ENCODE results near the gene ZNF362. TPM values are rescaled to one million over a fixed set of nuclear protein-coding genes. Genes with fewer than 3 reads are reported as not detected.
A peak's percentile ranks its signal among the peaks of the same experiment; 100 is the strongest.

The ZNF362 gene
- total RNA-seq, 1 donor from 2014 or later = 24.6 TPM

GRCh38 chr1:33295450-33296081 is 39.3 kb downstream of the ZNF362 start:
- no peaks in the 10 kb centered on the region for H3K27me3 ChIP-seq
- DNase-seq (ENCODE audit: extremely low spot score in 2 of 2) = no peak
- intact Hi-C loops (cut with DNase I) = loop anchor here (5.0 kb wide), 1 partner anchor 72 kb away; no protein-coding TSS in a partner anchor
- TF ChIP-seq POLR2A (IDR thresholded peaks at IDR 0.05) = no peak
- TF ChIP-seq POLR2AphosphoS5 (IDR thresholded peaks at IDR 0.05; ENCODE audit: insufficient read depth in 1 of 2, low read depth in 1 of 2) = peak in 1 of 2 donors; percentile 37
- peak; percentile 98 for TF ChIP-seq CTCF (IDR thresholded peaks at IDR 0.05)
- peaks cover 30% of the 10 kb centered on the region for H3K4me1 ChIP-seq
- H3K27ac ChIP-seq = peak overlapping the region; percentile 43
- no peaks in the 10 kb centered on the region for H3K9me3 ChIP-seq
- H3K4me3 ChIP-seq = no peak overlapping the region
- H3K36me3 ChIP-seq = peaks cover 0 to 38% of the 10 kb centered on the region in 2 donors

- Histone ChIP-seq H3K4me1 (peaks cover 34% of the 10 kb centered on the region), H3K27ac (peak overlapping the region; percentile 43), H3K27me3 (no peaks in the 10 kb centered on the region), H3K4me3 (no peak overlapping the region), H3K36me3 (peaks cover 0 to 38% of the 10 kb centered on the region in 2 donors), H3K9me3 (no peaks in the 10 kb centered on the region)
- DNase-seq (ENCODE audit: extremely low spot score in 2 of 2) = no peak
- intact Hi-C loops (cut with DNase I) = loop anchor here (5.0 kb wide), 1 partner anchor 71 kb away; no protein-coding TSS in a partner anchor
- TF ChIP-seq CTCF (IDR thresholded peaks at IDR 0.05) (no peak), POLR2AphosphoS5 (IDR thresholded peaks at IDR 0.05; ENCODE audit: insufficient read depth in 1 of 2, low read depth in 1 of 2) (no peak), POLR2A (IDR thresholded peaks at IDR 0.05) (no peak)
Observed at GRCh38 chr1:33296082-33296458, 39.8 kb downstream of the ZNF362 start.

- peaks cover 39% of the 10 kb centered on the region for H3K4me1 ChIP-seq
Observed at GRCh38 chr1:33296824-33297223, 40.5 kb downstream of the ZNF362 start.

GRCh38 chr1:33297911-33298622 is 41.8 kb downstream of the ZNF362 start:
- no peak for TF ChIP-seq POLR2A (IDR thresholded peaks at IDR 0.05)
- no peak for TF ChIP-seq CTCF (IDR thresholded peaks at IDR 0.05)
- TF ChIP-seq POLR2AphosphoS5 (IDR thresholded peaks at IDR 0.05; ENCODE audit: insufficient read depth in 1 of 2, low read depth in 1 of 2) = no peak
- no peak overlapping the region for H3K27ac ChIP-seq
- H3K4me1 ChIP-seq = peaks cover 36% of the 10 kb centered on the region
- H3K9me3 ChIP-seq = no peaks in the 10 kb centered on the region
- H3K4me3 ChIP-seq = no peak overlapping the region
- no peaks in the 10 kb centered on the region for H3K27me3 ChIP-seq
- no peak for DNase-seq (ENCODE audit: extremely low spot score in 2 of 2)
- intact Hi-C loops (cut with DNase I) = loop anchor here (5.0 kb wide), 1 partner anchor 69 kb away; no protein-coding TSS in a partner anchor
- peaks cover 0 to 38% of the 10 kb centered on the region in 2 donors for H3K36me3 ChIP-seq

More at GRCh38 chr1:33296824-33297223, 40.5 kb downstream of the ZNF362 start:
- peaks cover 0 to 38% of the 10 kb centered on the region in 2 donors for H3K36me3 ChIP-seq
- no peaks in the 10 kb centered on the region for H3K27me3 ChIP-seq
- TF ChIP-seq POLR2A (IDR thresholded peaks at IDR 0.05) (no peak), CTCF (IDR thresholded peaks at IDR 0.05) (no peak), POLR2AphosphoS5 (IDR thresholded peaks at IDR 0.05; ENCODE audit: insufficient read depth in 1 of 2, low read depth in 1 of 2) (no peak)
- no peak overlapping the region for H3K27ac ChIP-seq
- no peak overlapping the region for H3K4me3 ChIP-seq
- intact Hi-C loops (cut with DNase I) = loop anchor here (5.0 kb wide), 1 partner anchor 70 kb away; no protein-coding TSS in a partner anchor
- DNase-seq (ENCODE audit: extremely low spot score in 2 of 2) = no peak
- H3K9me3 ChIP-seq = no peaks in the 10 kb centered on the region
